HG03378 (cell line): ENCODE data around the gene SFT2D3.
A peak's percentile ranks its signal among the peaks of the same experiment; 100 is the strongest.

Experiments used
- ATAC-seq: cut with Tn5 transposase; IDR thresholded peaks from one replicate; pipeline ENCODE4 v1.9.1; 2021; ENCODE audit warnings: mild to moderate bottlenecking, moderate library complexity; ENCODE audit not compliant: unreplicated experiment

SFT2D3 gene

GRCh38 chr2:127706215-127706990, 5.1 kb downstream of the SFT2D3 start:
- no peak for ATAC-seq

GRCh38 chr2:127707890-127708648, 6.8 kb downstream of the SFT2D3 start:
- ATAC-seq: no peak

- no peak for ATAC-seq
These were observed 8.0 kb downstream of the SFT2D3 start for GRCh38 chr2:127709336-127709735.

GRCh38 chr2:127712999-127713398, 11.7 kb downstream of the SFT2D3 start:
- no peak for ATAC-seq

- ATAC-seq: no peak
These were observed 12.3 kb downstream of the SFT2D3 start for GRCh38 chr2:127713562-127713961.

- ATAC-seq: no peak
These were observed 14.6 kb downstream of the SFT2D3 start for GRCh38 chr2:127715778-127716449.

GRCh38 chr2:127718271-127718670, 17.0 kb downstream of the SFT2D3 start:
- no peak for ATAC-seq

- no peak for ATAC-seq
These were observed 18.3 kb downstream of the SFT2D3 start for GRCh38 chr2:127719301-127720218.

GRCh38 chr2:127721311-127721977, 20.1 kb downstream of the SFT2D3 start:
- ATAC-seq: no peak

GRCh38 chr2:127721978-127722355, 20.7 kb downstream of the SFT2D3 start:
- ATAC-seq: no peak

GRCh38 chr2:127722807-127723206, 21.5 kb downstream of the SFT2D3 start:
- ATAC-seq: no peak

- ATAC-seq: no peak
These were observed 25.0 kb downstream of the SFT2D3 start for GRCh38 chr2:127726158-127726880.

GRCh38 chr2:127733113-127733815, 32.0 kb downstream of the SFT2D3 start:
- ATAC-seq: no peak

- ATAC-seq: no peak
These were observed 32.7 kb downstream of the SFT2D3 start for GRCh38 chr2:127733816-127734537.

- no peak for ATAC-seq
These were observed 33.7 kb downstream of the SFT2D3 start for GRCh38 chr2:127735044-127735443.

GRCh38 chr2:127735537-127736399, 34.5 kb downstream of the SFT2D3 start:
- ATAC-seq: peak; percentile 74

GRCh38 chr2:127737892-127738291, 36.6 kb downstream of the SFT2D3 start:
- no peak for ATAC-seq
